ENCODE measurements around the gene NANS. TPM values are rescaled to one million over a fixed set of nuclear protein-coding genes. Genes with fewer than 3 reads are reported as not detected.

Gene NANS
- total RNA-seq, 1 experiment from 2014 or later: 48.9 TPM

DNA sequence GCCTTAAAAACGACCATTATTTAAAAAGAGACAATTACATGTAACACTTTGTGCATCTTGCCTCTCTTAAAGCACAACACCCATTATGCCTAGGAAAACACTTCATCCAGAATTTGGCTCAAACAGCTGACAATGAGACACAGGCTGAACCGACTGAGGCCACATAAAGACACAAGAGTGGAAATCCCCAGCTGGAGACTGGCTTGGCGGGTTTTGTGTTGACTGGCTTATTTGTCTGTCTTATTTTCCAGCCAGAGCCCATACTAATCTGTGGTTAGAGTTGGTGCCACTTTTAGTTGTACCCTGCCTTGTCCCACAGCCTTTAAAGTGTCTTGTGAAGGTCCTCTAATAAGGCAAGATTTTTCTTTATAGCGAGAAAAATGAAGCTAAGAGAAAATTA is 41.3 kb downstream of the NANS start:
- Histone ChIP-seq H3K27me3 (ENCODE audit: insufficient read depth, low read length) (no peaks in the 10 kb centered on the region), H3K36me3 (ENCODE audit: control insufficient read depth in 1 of 2, insufficient read depth in 2 of 2, low read length in 2 of 2) (0 out of 4 replicates have a peak, but pooled peaks cover 0 to 6% of the 10 kb centered on the region in 2 experiments), H3K4me3 (replicated peaks in 1 of 2; ENCODE audit: low read depth in 1 of 2, low read length in 2 of 2) (no peak overlapping the region), H3K4me1 (ENCODE audit: control insufficient read depth in 1 of 2, insufficient read depth in 2 of 2, low read length in 2 of 2) (no peaks in the 10 kb centered on the region), H3K4me2 (ENCODE audit: low read length) (no peak overlapping the region), H3K9me2 (ENCODE audit: insufficient read depth) (no peaks in the 10 kb centered on the region), H3K79me2 (ENCODE audit: insufficient read depth, low read length) (no peaks in the 10 kb centered on the region), H3K27ac (ENCODE audit: low read depth, low read length) (no peak overlapping the region), H2AFZ (ENCODE audit: low read depth, low read length, poor library complexity, severe bottlenecking) (no peak overlapping the region), H4K20me1 (ENCODE audit: insufficient read depth) (no peaks in the 10 kb centered on the region), H3K9ac (ENCODE audit: low read length) (no peak overlapping the region), H3K9me3 (ENCODE audit: control insufficient read depth in 1 of 2, insufficient read depth in 1 of 2, low read depth in 1 of 2, low read length in 2 of 2) (no peaks in the 10 kb centered on the region)
- no TSS peak for BruUV-seq (replicated peaks)
- RAD21 ChIA-PET (ENCODE audit: low non-redundant PET in 1 of 2, low total read pairs in 2 of 2, uncharacterized antibody in 2 of 2, unreplicated experiment in 2 of 2): no interaction called here
- intact Hi-C loops (cut with micrococcal nuclease): no loop called here
- CTCF ChIA-PET: interaction anchor here (0.5 kb wide), 1 partner anchor 676 kb away, joined by 3 read pairs; no protein-coding TSS in a partner anchor
- POLR2A ChIA-PET: no interaction called here
- no peak for DNase-seq (ENCODE audit: low read depth, low spot score)
- TF ChIP-seq POLR2A (IDR thresholded peaks at IDR 0.05; ENCODE audit: borderline replicate concordance, extremely low read depth, insufficient read depth, insufficient read length) (no peak), ZFX (IDR thresholded peaks at IDR 0.05) (no peak), EZH2 (IDR thresholded peaks at IDR 0.05) (no peak), SP1 (IDR thresholded peaks at IDR 0.05; ENCODE audit: low read depth) (no peak), JUND (IDR thresholded peaks at IDR 0.05) (no peak), ELF1 (IDR thresholded peaks at IDR 0.05; ENCODE audit: borderline replicate concordance, low read depth) (no peak), FOSL1 (IDR thresholded peaks at IDR 0.05; ENCODE audit: low read depth) (no peak)
- TF ChIP-seq, protein P1, sequence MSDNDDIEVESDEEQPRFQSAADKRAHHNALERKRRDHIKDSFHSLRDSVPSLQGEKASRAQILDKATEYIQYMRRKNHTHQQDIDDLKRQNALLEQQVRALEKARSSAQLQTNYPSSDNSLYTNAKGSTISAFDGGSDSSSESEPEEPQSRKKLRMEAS (IDR thresholded peaks at IDR 0.05): no peak
- no peak for ATAC-seq

DNA sequence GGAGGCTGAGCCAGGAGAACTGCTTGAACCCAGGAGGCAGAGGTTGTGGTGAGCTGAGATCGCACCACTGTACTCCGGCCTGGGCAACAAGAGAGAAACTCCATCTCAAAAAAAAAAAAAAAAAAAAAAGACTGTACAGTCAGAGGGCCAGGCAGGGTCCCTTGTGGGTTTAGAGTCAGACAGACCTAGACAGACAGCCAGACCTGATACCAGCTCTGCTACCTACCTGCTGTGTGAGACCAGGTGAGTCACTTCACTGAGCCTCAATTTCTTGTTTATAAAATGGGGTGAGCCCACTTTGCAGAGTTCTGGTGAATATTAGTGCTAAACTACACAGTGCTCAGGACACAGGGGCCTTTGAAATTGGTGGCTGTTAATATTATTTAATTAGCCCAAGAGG is 42.8 kb downstream of the NANS start:
- no peaks in the 10 kb centered on the region for H3K4me1 ChIP-seq (ENCODE audit: control insufficient read depth in 1 of 2, insufficient read depth in 2 of 2, low read length in 2 of 2)
- intact Hi-C loops (cut with micrococcal nuclease): no loop called here
- RAD21 ChIA-PET (ENCODE audit: low non-redundant PET in 1 of 2, low total read pairs in 2 of 2, uncharacterized antibody in 2 of 2, unreplicated experiment in 2 of 2): no interaction called here

More for the DNA sequence above, 42.8 kb downstream of the NANS start:
- Histone ChIP-seq H3K27me3 (ENCODE audit: insufficient read depth, low read length) (no peaks in the 10 kb centered on the region), H3K9me3 (ENCODE audit: control insufficient read depth in 1 of 2, insufficient read depth in 1 of 2, low read depth in 1 of 2, low read length in 2 of 2) (no peaks in the 10 kb centered on the region), H2AFZ (ENCODE audit: low read depth, low read length, poor library complexity, severe bottlenecking) (no peak overlapping the region), H3K79me2 (ENCODE audit: insufficient read depth, low read length) (no peaks in the 10 kb centered on the region), H3K27ac (ENCODE audit: low read depth, low read length) (no peak overlapping the region), H3K36me3 (ENCODE audit: control insufficient read depth in 1 of 2, insufficient read depth in 2 of 2, low read length in 2 of 2) (0 out of 4 replicates have a peak, but pooled peaks cover 0 to 6% of the 10 kb centered on the region in 2 experiments), H3K9me2 (ENCODE audit: insufficient read depth) (no peaks in the 10 kb centered on the region), H4K20me1 (ENCODE audit: insufficient read depth) (no peaks in the 10 kb centered on the region), H3K4me3 (replicated peaks in 1 of 2; ENCODE audit: low read depth in 1 of 2, low read length in 2 of 2) (no peak overlapping the region), H3K9ac (ENCODE audit: low read length) (no peak overlapping the region), H3K4me2 (ENCODE audit: low read length) (no peak overlapping the region)
- BruUV-seq (replicated peaks): no TSS peak
- ATAC-seq (no peak), DNase-seq (ENCODE audit: low read depth, low spot score) (no peak)
- CTCF ChIA-PET: no interaction called here
- TF ChIP-seq FOSL1 (IDR thresholded peaks at IDR 0.05; ENCODE audit: low read depth) (no peak), CEBPB (IDR thresholded peaks at IDR 0.05; ENCODE audit: low read depth) (no peak), RAD21 (IDR thresholded peaks at IDR 0.05; ENCODE audit: low read depth) (no peak), CBX3 (IDR thresholded peaks at IDR 0.05; ENCODE audit: low read depth) (no peak), EGR1 (IDR thresholded peaks at IDR 0.05; ENCODE audit: low read depth) (no peak), SP1 (IDR thresholded peaks at IDR 0.05; ENCODE audit: low read depth) (no peak), JUND (IDR thresholded peaks at IDR 0.05) (no peak), POLR2AphosphoS5 (IDR thresholded peaks at IDR 0.05; ENCODE audit: low read depth, low read length) (no peak), TCF7L2 (IDR thresholded peaks at IDR 0.05; ENCODE audit: borderline replicate concordance, extremely low read depth, insufficient read depth, insufficient read length) (no peak)
- TF ChIP-seq, protein P2, sequence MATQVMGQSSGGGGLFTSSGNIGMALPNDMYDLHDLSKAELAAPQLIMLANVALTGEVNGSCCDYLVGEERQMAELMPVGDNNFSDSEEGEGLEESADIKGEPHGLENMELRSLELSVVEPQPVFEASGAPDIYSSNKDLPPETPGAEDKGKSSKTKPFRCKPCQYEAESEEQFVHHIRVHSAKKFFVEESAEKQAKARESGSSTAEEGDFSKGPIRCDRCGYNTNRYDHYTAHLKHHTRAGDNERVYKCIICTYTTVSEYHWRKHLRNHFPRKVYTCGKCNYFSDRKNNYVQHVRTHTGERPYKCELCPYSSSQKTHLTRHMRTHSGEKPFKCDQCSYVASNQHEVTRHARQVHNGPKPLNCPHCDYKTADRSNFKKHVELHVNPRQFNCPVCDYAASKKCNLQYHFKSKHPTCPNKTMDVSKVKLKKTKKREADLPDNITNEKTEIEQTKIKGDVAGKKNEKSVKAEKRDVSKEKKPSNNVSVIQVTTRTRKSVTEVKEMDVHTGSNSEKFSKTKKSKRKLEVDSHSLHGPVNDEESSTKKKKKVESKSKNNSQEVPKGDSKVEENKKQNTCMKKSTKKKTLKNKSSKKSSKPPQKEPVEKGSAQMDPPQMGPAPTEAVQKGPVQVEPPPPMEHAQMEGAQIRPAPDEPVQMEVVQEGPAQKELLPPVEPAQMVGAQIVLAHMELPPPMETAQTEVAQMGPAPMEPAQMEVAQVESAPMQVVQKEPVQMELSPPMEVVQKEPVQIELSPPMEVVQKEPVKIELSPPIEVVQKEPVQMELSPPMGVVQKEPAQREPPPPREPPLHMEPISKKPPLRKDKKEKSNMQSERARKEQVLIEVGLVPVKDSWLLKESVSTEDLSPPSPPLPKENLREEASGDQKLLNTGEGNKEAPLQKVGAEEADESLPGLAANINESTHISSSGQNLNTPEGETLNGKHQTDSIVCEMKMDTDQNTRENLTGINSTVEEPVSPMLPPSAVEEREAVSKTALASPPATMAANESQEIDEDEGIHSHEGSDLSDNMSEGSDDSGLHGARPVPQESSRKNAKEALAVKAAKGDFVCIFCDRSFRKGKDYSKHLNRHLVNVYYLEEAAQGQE (IDR thresholded peaks at IDR 0.05; ENCODE audit: low read depth): no peak
- POLR2A ChIA-PET: no interaction called here

All from HCT116 (cell line).